HG02943 (cell line): Measurements from ENCODE around the gene TMEM53.
"Not testable (repeated sequence)": the region's sequence is repeated elsewhere in the genome, so short reads cannot be mapped to it uniquely, and the experiment has no call there.

Experiments used
- ATAC-seq: cut with Tn5 transposase; IDR thresholded peaks from one replicate; pipeline ENCODE4 v1.9.1; 2021; ENCODE audit warnings: mild to moderate bottlenecking, low read depth, moderate library complexity; ENCODE audit not compliant: unreplicated experiment

TMEM53 gene

GRCh38 chr1:44699375-44699774 lies 25.1 kb upstream of the TMEM53 start:
- not testable (repeated sequence) for ATAC-seq

DNA sequence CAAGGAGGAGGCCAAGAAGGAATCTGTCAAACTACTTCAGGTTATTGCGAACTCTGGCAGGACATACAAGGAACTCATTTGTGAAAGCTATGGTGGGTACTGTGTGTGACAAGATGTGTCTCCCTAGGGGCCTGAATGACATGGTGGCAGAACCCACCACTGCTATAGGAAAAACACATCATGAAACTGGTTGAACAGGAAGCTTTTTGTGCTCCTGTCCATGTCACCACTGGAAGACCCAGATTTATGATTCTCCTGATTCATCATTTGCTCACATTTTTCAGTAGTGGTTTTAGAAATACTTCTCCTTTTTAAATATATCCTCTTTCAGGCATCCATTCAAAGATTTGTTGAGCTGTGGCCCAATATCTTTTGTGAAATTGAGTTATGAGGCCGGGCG lies 23.9 kb upstream of the TMEM53 start:
- ATAC-seq: no peak

DNA sequence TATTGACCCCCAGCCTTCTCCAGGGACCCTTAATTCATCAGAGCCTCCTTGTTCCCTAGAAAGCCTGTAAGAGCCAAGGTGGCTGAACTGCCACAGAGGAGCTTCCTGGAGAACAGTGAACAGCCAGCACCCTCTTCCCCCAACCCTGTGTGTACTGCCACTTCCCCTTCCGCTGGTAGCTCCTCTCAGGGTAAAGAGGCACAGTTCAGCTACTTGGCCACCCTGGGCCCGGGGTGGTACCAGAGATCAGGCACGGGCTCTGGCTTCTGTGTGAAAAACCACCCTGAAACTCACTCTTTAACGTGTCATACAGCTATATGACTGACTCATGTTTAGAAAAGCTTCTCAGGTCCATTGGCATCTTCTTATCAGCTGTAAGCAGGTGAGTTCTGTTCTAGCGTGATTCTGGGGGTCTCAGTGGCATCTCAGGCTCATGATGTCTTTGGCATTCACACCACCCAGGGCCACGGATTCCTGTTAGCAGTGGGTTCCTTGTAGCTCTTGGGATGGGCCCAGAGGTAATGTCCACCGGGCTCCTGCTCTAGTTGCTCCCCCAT lies 22.6 kb upstream of the TMEM53 start:
- ATAC-seq: no peak

GRCh38 chr1:44696101-44696500 lies 21.8 kb upstream of the TMEM53 start:
- no peak for ATAC-seq

DNA sequence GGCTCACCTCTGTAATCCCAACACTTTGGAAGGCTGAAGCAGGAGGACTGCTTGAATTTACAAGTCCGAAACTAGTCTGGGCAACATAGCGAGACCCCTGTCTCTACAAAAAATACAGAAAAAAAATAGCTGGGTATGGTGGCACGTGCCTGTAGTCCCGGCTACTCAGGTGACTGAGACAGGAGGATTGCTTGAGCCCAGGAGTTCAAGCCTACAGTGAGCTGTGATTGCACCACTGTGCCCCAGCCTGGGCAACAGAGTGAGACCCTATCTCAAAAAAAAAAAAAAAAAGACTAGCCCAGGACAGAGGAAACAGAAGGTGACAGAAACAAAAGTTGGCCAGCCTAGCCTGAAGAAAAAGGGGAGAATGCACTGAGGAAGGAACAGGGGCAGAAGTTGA lies 21.4 kb upstream of the TMEM53 start:
- ATAC-seq: no peak

DNA sequence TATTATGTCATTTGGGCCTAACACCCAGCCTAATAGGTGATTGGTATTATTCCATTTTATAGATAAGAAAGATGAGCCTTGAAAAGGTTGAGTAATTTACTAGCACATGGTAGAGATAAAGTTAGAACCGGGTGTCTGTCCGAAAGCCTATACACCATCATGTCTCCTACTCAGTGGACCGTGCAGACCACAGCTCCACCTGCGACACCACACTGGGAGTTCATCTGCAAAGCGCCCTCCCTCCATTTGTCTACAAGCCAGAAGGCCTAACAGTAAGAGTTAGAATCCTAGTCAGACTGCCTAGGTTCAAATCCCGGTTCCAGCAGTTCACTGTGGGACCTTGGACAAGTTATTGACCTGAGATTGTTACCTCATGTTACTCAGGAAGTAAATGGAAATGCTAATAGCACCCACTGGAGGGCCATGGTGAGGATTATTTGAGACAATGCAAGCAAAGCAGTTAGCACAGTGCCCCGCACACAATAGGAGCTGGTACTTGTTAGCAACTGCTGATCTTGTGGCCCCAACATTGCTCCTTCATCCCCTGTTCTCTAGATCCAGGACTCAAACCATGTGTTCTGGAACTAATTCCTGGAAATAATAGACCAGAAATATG lies 20.7 kb upstream of the TMEM53 start:
- peak; percentile 58 for ATAC-seq

DNA sequence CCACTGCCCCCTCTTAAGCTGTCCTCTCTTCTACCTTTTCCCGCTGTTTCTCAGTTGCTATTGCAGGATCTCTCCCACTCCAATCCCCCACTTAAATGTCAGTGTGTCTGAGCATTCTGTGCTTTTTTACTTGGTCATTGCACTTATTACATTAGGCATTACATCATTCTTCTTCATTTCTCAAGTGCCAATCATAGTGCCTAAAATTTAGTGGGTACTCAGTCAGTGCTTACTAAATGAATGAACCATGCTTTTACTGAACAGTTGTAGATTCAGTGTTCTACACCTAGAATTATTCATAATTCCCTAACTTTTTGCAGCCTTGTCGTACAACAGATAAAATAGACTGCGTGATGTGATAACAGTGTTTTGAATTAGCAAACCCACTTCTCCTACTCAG lies 19.6 kb upstream of the TMEM53 start:
- ATAC-seq: no peak

- ATAC-seq: no peak
Observed at GRCh38 chr1:44693159-44693558, 18.9 kb upstream of the TMEM53 start.

DNA sequence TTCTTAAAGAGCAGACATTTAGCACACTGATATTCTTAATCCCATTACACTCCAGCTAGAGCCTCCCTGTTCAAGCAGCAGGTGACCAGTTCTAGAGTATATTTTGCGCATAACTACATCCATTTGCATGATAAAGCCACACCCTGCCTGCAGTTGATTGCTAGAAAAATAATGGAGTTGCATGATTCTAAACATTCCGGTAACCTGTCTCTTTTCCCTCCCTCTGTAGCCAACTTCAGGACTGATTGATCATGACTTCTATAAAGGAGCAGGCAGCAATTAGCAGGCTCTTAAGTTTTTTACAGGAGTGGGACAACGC lies 15.1 kb upstream of the TMEM53 start:
- no peak for ATAC-seq

DNA sequence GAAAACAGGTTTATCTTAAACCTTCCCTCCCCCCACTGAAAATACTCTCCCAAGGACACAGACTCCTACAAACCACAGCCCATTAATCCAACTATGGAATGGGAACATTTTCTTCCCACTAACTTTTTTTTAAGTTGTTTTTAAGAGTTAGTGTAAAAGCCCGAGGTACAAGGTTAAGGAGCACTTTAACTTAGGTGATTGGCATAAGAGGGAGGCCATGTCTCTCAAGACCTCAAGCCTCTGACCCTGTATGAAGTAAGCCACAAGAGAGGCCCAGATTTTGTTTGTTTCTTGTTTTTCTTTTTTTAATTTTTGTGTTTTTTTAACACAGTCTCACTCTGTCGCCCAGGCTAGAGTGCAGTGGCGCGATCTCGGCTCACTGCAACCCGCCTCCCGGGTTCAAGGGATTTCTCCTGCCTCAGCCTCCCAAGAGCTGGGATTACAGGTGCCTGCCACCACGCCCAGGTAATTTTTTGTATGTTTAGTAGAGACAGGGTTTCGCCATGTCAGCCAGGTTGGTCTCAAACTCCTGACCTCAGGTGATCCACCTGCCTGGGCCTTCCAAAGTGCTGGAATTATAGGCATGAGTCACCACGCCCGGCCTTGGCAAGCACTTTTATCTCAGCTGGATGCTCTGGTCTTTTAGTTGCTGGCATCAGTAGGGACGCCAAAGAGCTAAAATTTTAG lies 14.6 kb upstream of the TMEM53 start:
- no peak for ATAC-seq

DNA sequence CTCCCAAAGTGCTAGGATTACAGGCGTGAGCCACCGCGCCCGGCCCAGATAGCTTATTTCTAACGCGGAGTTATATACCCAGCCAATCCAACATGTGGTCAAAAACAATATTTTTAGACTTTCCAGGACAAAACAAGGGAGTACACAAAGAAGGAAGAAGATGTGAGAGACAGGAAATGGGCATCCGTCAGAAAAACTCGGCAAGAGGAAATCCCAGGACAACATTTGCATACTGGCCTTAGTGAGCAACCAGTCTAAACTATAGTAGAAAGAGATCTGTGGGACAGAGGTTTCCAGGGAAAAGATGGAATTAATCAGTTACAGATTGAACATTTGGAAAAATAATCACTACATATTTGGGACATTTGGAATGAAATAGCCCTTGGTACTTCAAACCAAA lies 11.6 kb upstream of the TMEM53 start:
- no peak for ATAC-seq

DNA sequence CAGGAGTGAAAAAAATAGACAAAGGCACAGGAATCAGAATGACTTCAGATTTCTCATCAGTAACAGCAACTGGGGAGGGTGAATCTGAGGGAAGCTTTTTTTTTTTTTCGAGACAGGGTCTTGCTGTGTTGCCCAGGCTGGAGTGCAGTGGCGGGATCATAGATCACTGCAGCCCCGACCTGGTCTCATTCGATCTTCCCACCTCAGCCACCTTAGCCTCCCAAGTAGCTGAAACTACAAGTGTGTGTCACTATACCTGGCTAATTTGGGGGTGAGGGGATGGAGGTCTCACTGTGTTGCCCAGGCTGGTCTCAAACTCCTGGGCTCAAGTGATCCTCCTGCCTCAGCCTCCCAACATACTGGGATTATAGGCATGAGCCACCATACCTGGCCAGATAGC lies 10.9 kb upstream of the TMEM53 start:
- ATAC-seq: no peak

DNA sequence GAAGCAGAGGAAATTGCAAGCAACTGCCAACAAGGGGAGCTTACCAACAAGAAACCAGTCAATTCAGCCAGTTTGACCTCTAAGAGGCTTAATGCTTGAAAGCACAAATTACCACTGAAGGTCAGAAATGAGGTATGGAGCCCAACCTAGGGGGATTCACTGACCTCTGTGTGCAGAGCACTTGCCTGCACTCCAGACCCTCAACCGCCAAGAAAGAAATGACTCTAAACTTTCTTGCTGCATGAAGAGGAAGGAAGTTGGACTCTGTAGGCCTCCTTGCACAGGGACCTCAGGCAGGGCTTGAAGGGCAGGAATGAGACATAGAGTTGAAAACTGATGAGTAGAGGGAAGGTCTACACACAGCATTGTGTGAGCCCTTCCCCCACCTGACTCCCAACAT lies 10.2 kb upstream of the TMEM53 start:
- ATAC-seq: no peak

GRCh38 chr1:44682883-44683265 lies 8.6 kb upstream of the TMEM53 start:
- ATAC-seq: no peak

DNA sequence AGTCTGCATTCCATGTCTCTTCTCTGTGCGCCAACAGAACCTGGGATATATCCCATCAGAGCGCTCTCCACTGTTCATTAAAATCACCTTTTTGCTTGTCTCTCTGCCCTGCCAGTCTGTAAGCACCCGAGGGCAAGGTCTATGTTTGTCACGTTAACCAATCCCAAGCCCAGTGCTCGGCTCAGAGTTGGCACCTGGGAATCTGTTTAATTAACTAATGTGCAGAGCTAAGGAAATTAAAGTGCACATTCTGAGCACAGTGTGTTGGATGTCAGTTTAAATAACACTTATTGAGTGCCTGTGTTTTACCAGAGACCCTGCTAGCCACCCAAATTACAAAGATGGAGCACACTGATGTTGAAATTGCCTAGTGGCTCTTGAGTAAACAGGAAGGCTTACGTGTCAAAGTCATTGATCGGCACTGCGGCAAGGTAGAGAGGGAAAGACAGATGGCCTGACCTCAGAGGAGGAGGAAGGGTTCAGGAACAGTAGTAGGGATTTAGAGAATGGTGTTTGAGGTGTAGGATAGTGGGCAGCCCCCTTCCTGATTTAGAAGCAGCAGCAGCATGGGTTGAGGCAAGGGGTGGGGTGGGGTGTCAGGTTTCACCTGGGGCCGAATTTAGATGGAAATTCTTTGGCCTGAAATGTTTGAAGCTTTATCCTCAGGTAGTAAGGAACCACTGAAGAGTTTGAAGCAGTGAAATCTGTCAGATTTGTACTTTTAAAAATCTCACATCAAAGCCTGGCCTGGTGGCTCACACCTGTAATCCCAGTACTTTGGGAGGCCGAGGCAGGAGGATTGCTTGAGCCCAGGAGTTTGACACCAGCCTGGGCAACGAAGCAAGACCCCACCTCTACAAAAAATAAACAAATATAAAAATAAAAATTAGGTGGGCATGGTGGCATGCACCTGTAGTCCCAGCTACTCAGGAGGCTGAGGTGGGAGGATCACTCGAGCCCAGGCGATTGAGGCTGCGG lies 7.9 kb upstream of the TMEM53 start:
- no peak for ATAC-seq

DNA sequence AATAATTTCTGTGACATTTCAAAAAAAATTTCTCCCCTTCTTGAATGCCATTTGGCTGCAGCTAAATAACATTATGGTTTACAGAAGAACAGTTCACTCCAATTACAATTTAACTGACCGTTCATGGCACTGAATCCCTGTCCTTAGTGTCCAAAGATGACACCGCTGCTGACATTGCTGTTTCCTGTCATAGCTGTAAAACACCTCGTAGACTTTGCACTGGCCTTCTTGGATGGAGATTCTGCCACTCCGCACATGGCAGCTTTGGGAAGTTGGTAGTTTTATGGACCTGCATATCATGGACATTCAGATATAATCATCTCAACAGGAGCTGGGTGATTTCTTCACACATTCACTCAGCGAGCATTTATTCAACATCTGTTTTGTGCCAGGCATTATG lies 5.2 kb upstream of the TMEM53 start:
- ATAC-seq: no peak

- ATAC-seq: no peak
Observed at GRCh38 chr1:44678626-44679025, 4.3 kb upstream of the TMEM53 start.

- ATAC-seq: no peak
Observed at GRCh38 chr1:44678120-44678519, 3.8 kb upstream of the TMEM53 start.

- no peak for ATAC-seq
Observed at GRCh38 chr1:44677201-44677766, 3.0 kb upstream of the TMEM53 start.

- no peak for ATAC-seq
Observed at GRCh38 chr1:44676484-44677200, 2.4 kb upstream of the TMEM53 start.
